GM12892 (cell line): ENCODE measurements around the gene MOGAT2.

Experiments used
- POLR2A ChIP-seq: IDR thresholded peaks from 2 replicates; pipeline ENCODE4 v1.6.1; 2011; ENCODE audit warnings: low read depth, low read length, control low read depth
- POLR2AphosphoS5 ChIP-seq: IDR thresholded peaks from 2 replicates; pipeline ENCODE4 v1.6.1; 2011; ENCODE audit warnings: low read depth, low read length, control low read depth

GRCh38 chr11:75762158-75762557 lies 44.5 kb downstream of the MOGAT2 start:
- TF ChIP-seq POLR2AphosphoS5, result no peak
- no peak for TF ChIP-seq POLR2A
